ENCODE data around the gene TRAF3IP3.

The TRAF3IP3 gene

DNA sequence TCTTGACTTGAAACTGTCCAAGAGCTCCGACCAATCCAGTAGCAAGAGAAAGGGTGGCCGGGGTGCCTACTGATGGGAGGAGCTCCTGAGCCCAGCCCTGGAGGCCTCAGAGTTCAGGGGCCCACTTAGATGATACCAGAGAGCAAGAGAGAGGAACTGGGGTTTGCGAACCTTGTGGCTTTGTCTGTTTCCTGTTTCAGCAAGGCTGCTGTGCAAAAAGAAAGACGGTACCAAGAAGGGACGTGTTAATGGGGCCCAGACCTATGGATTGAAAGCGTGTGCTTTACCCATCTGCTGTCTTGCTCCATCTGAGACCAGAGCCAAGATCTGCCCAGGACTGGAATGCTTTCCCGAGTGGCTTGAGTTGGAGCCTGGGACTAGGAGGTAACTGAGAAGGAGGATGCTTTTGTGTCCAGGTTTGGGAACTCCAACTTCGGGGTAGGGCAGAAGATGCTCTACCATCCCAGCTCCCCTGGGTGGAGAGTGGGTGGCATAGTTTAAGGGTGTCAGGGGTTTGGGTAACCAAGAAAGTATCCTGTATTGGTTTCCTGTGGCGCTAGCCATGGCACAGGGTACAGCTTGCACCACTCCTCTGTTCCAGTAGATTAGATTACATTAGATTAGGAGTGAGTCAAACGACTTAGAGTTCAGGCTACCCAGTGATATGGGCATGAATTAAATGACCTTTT, at the start of gene TRAF3IP3:
Gene TRAF3IP3 (plus strand): TSS at position 128 of the 689 bp plus-strand sequence. CDS start 3,987 bp downstream, outside the sequence.
- peaks cover 97 to 99% of the 10 kb centered on the region in 2 experiments for H3K4me1 ChIP-seq (ENCODE audit: control insufficient read depth in 1 of 2, insufficient read depth in 1 of 2, low read depth in 1 of 2, low read length in 1 of 2)
- peak within 1 kb of the TSS; percentile 71 to 73 for H3K4me3 ChIP-seq (ENCODE audit: low read depth in 1 of 2, low read length in 1 of 2)
- peak within 1 kb of the TSS; percentile 98 for H3K27ac ChIP-seq
- TF ChIP-seq, protein P1, sequence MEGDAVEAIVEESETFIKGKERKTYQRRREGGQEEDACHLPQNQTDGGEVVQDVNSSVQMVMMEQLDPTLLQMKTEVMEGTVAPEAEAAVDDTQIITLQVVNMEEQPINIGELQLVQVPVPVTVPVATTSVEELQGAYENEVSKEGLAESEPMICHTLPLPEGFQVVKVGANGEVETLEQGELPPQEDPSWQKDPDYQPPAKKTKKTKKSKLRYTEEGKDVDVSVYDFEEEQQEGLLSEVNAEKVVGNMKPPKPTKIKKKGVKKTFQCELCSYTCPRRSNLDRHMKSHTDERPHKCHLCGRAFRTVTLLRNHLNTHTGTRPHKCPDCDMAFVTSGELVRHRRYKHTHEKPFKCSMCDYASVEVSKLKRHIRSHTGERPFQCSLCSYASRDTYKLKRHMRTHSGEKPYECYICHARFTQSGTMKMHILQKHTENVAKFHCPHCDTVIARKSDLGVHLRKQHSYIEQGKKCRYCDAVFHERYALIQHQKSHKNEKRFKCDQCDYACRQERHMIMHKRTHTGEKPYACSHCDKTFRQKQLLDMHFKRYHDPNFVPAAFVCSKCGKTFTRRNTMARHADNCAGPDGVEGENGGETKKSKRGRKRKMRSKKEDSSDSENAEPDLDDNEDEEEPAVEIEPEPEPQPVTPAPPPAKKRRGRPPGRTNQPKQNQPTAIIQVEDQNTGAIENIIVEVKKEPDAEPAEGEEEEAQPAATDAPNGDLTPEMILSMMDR (IDR thresholded peaks at IDR 0.05) = peak; percentile 17
- no peaks in the 10 kb centered on the region for H3K9me3 ChIP-seq
- no peaks in the 10 kb centered on the region for H3K27me3 ChIP-seq
- peaks cover 25% of the 10 kb centered on the region for H3K36me3 ChIP-seq

GRCh38 chr1:209706622-209707021, 49.2 kb upstream of the TRAF3IP3 start:
- Histone ChIP-seq H3K4me1 (ENCODE audit: control insufficient read depth in 1 of 2, insufficient read depth in 1 of 2, low read depth in 1 of 2, low read length in 1 of 2) (no peaks in the 10 kb centered on the region), H3K4me3 (ENCODE audit: low read depth in 1 of 2, low read length in 1 of 2) (no peak overlapping the region), H3K9me3 (no peaks in the 10 kb centered on the region), H3K36me3 (no peaks in the 10 kb centered on the region), H3K27ac (no peak overlapping the region), H3K27me3 (peaks cover 60% of the 10 kb centered on the region)
- TF ChIP-seq, protein P1 (IDR thresholded peaks at IDR 0.05) = no peak

DNA sequence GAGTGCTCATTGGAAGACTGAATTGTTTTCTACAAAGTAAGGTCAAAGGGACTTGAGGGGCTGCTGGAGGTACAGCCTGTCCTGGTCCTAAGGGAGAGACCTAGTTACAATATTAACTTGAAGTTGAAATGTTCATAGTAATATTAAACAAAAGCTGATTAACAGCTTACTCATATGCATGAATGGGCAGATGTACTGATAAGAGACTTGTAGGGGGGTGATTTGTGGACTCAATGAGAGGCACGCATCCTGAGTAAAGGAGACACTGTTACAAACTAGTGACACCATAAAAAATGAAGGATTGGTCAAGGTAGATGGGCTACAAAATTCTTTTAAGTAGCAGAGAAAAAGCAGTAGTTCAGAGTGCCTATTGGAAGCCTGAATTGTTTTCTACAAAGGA, 48.5 kb upstream of the TRAF3IP3 start:
- H3K4me3 ChIP-seq (ENCODE audit: low read depth in 1 of 2, low read length in 1 of 2) = no peak overlapping the region
- no peaks in the 10 kb centered on the region for H3K9me3 ChIP-seq
- TF ChIP-seq, protein P1 (IDR thresholded peaks at IDR 0.05) = no peak

DNA sequence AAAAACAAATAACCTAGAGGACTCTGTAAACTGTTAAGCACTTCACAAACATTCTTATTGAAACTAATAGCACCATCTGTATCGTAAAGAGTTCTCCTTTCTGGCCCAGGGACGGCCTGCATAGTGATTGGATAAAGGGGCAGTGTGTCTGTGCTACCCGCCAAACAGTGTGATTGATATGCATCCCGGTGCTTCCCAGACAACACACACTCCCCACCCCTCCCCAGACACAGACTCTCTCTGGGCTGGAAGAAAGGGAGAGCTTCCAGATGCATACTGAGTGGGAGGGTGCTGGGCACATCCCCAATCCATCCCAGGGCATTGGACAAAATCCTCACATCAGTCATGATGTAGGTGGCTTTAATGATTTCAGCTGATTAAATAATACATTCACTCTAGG, 47.6 kb upstream of the TRAF3IP3 start:
- TF ChIP-seq, protein P1 (IDR thresholded peaks at IDR 0.05) = no peak
- Histone ChIP-seq H3K27me3 (peaks cover 43% of the 10 kb centered on the region), H3K9me3 (no peaks in the 10 kb centered on the region), H3K27ac (no peak overlapping the region), H3K4me1 (ENCODE audit: control insufficient read depth in 1 of 2, insufficient read depth in 1 of 2, low read depth in 1 of 2, low read length in 1 of 2) (no peaks in the 10 kb centered on the region), H3K36me3 (no peaks in the 10 kb centered on the region), H3K4me3 (ENCODE audit: low read depth in 1 of 2, low read length in 1 of 2) (no peak overlapping the region)

More for the DNA sequence above, 48.5 kb upstream of the TRAF3IP3 start:
- no peaks in the 10 kb centered on the region for H3K4me1 ChIP-seq (ENCODE audit: control insufficient read depth in 1 of 2, insufficient read depth in 1 of 2, low read depth in 1 of 2, low read length in 1 of 2)
- H3K36me3 ChIP-seq = no peaks in the 10 kb centered on the region
- H3K27me3 ChIP-seq = peaks cover 53% of the 10 kb centered on the region
- no peak overlapping the region for H3K27ac ChIP-seq

- Histone ChIP-seq H3K9me3 (no peaks in the 10 kb centered on the region), H3K4me1 (ENCODE audit: control insufficient read depth in 1 of 2, insufficient read depth in 1 of 2, low read depth in 1 of 2, low read length in 1 of 2) (no peaks in the 10 kb centered on the region), H3K27ac (no peak overlapping the region), H3K36me3 (no peaks in the 10 kb centered on the region), H3K27me3 (peaks cover 34% of the 10 kb centered on the region), H3K4me3 (ENCODE audit: low read depth in 1 of 2, low read length in 1 of 2) (no peak overlapping the region)
- TF ChIP-seq, protein P1 (IDR thresholded peaks at IDR 0.05) = no peak
These were observed 45.8 kb upstream of the TRAF3IP3 start for GRCh38 chr1:209710093-209710492.
